ENCODE measurements around the gene SHISA7.
A peak's percentile ranks its signal among the peaks of the same experiment; 100 is the strongest.

Gene SHISA7

DNA sequence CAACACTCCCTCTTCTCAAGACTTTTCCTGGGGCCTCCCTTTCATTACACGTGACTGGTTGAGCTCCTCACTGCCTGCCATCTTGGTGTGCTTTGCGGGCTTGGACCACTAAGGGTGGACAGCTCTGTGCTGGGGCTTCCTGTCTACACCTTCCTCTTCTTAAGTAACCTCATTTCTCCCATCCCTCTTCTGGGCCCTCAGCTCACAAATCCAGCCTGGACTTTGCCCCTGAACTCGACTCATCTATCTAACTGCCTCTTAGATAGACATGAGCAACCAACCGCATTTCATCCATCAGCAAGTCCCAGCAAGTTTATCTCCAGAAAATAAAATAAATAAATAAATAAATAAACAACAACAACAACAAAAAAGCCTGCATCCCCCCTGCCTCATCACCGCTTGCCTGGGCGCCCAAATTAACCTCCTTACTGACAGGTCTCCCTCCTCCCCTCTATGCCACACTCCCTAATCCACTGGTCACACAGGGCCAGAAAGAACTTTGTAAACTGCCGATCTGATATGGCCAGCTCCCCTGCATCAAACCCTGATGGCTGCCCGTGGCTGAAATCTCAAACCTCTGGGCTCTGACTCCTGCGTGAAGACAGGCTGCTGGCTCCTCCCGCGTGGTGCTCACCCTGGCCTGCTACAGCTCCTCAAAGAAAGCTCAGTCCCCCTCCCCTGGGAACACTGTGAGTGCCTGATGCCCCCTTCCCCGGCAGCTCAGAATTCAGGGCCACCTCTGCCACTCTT lies 10.6 kb upstream of the SHISA7 start:
- peaks cover 15% of the 10 kb centered on the region for H3K36me3 ChIP-seq (ENCODE audit: insufficient read depth, low read length)
- H3K27ac ChIP-seq (ENCODE audit: low read depth, low read length, poor library complexity, severe bottlenecking), result no peak overlapping the region
- H3K4me3 ChIP-seq (ENCODE audit: low read depth, low read length, poor library complexity, severe bottlenecking), result no peak overlapping the region
- peak overlapping the region; percentile 68; the same call in 1 of the 2 replicates for H3K4me2 ChIP-seq (ENCODE audit: low read length)
- H3K9me3 ChIP-seq (ENCODE audit: low read length), result no peaks in the 10 kb centered on the region
- H2AFZ ChIP-seq (ENCODE audit: low read length), result no peak overlapping the region
- peaks cover 14% of the 10 kb centered on the region for H3K4me1 ChIP-seq (ENCODE audit: insufficient read depth, low read length, severe bottlenecking)
- no peaks in the 10 kb centered on the region for H3F3A ChIP-seq (ENCODE audit: insufficient read depth, low read length)
- no peak for TF ChIP-seq EZH2 (IDR thresholded peaks at IDR 0.05; ENCODE audit: borderline replicate concordance, low read length)
- TF ChIP-seq, protein P1, sequence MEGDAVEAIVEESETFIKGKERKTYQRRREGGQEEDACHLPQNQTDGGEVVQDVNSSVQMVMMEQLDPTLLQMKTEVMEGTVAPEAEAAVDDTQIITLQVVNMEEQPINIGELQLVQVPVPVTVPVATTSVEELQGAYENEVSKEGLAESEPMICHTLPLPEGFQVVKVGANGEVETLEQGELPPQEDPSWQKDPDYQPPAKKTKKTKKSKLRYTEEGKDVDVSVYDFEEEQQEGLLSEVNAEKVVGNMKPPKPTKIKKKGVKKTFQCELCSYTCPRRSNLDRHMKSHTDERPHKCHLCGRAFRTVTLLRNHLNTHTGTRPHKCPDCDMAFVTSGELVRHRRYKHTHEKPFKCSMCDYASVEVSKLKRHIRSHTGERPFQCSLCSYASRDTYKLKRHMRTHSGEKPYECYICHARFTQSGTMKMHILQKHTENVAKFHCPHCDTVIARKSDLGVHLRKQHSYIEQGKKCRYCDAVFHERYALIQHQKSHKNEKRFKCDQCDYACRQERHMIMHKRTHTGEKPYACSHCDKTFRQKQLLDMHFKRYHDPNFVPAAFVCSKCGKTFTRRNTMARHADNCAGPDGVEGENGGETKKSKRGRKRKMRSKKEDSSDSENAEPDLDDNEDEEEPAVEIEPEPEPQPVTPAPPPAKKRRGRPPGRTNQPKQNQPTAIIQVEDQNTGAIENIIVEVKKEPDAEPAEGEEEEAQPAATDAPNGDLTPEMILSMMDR (IDR thresholded peaks at IDR 0.05; ENCODE audit: low read length), result no peak
- H3K27me3 ChIP-seq (ENCODE audit: insufficient read depth, low read length), result no peaks in the 10 kb centered on the region; the same call in 1 of the 2 replicates
- no peaks in the 10 kb centered on the region for H3K9me2 ChIP-seq (ENCODE audit: low read depth, low read length)
- no peaks in the 10 kb centered on the region for H3K79me2 ChIP-seq (ENCODE audit: insufficient read depth, low read length)
- no peaks in the 10 kb centered on the region for H4K20me1 ChIP-seq (ENCODE audit: insufficient read depth, low read length)
- H3K9ac ChIP-seq (ENCODE audit: low read length), result no peak overlapping the region

DNA sequence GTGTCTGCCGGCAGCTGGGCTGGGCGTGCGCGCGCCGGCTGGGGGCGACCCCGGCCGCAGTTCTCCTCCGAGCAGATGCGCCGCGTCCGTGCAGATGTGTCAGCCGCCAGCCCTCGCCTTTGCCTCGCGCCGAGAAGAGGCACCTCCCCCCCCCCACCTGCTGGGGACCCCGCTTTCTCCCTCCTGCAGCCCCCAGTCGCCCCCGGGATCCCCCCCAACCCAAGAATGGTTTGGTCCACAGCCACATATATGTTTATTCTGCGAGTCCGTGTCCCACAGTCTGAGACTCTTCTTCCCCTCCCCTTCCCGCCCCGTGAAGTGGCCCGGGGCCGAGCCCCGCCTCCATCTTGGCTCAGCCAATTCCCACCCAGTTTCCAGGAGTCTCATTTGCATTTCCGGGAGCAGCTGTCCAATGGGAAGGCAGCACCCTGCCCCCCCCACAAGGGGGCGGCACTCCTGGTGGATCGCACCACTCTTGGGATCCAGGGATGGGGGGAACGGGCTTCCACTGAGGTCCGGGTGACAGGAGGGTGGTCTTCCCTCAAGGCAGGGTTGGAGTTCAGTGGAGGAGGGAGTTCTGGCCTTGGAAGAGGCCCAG lies 9.7 kb upstream of the SHISA7 start:
- H3K27me3 ChIP-seq (ENCODE audit: insufficient read depth, low read length), result no peaks in the 10 kb centered on the region; the same call in 1 of the 2 replicates
- H3K4me2 ChIP-seq (ENCODE audit: low read length), result peak overlapping the region; percentile 68
- H4K20me1 ChIP-seq (ENCODE audit: insufficient read depth, low read length), result no peaks in the 10 kb centered on the region
- H3K9ac ChIP-seq (ENCODE audit: low read length), result peak overlapping the region; percentile 29; the same call in 1 of the 2 replicates
- peak overlapping the region; percentile 57 for H3K4me3 ChIP-seq (ENCODE audit: low read depth, low read length, poor library complexity, severe bottlenecking)
- H3K79me2 ChIP-seq (ENCODE audit: insufficient read depth, low read length), result no peaks in the 10 kb centered on the region
- TF ChIP-seq, protein P1 (IDR thresholded peaks at IDR 0.05; ENCODE audit: low read length), result no peak
- no peak for TF ChIP-seq EZH2 (IDR thresholded peaks at IDR 0.05; ENCODE audit: borderline replicate concordance, low read length)
- no peaks in the 10 kb centered on the region for H3K9me3 ChIP-seq (ENCODE audit: low read length)
- peaks cover 15% of the 10 kb centered on the region for H3K36me3 ChIP-seq (ENCODE audit: insufficient read depth, low read length)
- H3K4me1 ChIP-seq (ENCODE audit: insufficient read depth, low read length, severe bottlenecking), result peaks cover 14% of the 10 kb centered on the region
- no peaks in the 10 kb centered on the region for H3F3A ChIP-seq (ENCODE audit: insufficient read depth, low read length)
- H3K27ac ChIP-seq (ENCODE audit: low read depth, low read length, poor library complexity, severe bottlenecking), result no peak overlapping the region
- H2AFZ ChIP-seq (ENCODE audit: low read length), result no peak overlapping the region
- H3K9me2 ChIP-seq (ENCODE audit: low read depth, low read length), result no peaks in the 10 kb centered on the region

DNA sequence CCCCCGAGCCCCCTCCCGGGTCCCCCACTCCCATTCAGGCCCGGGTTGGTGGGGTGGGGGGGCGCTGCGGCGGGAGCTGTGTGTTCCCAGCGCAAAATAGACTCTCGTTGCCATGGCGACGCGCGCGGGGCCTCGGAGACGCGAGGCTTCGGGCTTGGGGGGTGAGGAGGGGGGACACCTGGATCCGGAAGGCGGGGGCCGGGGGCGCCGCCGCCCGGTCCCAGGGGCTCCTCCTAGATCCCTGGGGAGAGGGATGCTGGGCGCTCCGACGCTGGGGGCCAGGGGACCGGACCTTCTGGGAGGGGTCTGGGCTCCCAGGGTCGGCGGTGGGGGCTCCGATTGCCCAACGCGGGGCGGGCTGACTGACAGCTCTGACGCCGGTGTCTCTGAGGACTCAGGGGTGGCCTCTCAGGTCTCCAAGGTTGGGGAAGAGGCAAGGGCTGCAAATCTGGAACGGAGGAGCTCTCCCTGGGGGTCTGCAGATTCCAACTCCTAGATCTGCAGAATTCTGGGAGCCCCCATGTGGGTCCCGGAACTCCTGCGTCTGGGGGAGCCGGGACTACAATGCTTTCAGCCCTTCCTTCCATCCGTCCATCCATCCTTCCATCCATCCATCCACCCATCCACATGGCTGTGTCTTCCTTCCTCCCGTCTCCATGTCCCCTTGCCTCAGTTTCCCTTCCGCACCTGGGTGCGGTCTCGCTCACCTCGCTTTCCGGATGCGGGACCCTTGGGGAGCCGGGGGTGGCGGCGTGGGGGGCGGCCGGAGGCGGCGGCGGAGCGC lies 9.1 kb upstream of the SHISA7 start:
- Histone ChIP-seq H3K9ac (ENCODE audit: low read length) (peak overlapping the region; percentile 29; the same call in 1 of the 2 replicates), H4K20me1 (ENCODE audit: insufficient read depth, low read length) (no peaks in the 10 kb centered on the region), H3K27me3 (ENCODE audit: insufficient read depth, low read length) (no peaks in the 10 kb centered on the region; the same call in 1 of the 2 replicates), H3K36me3 (ENCODE audit: insufficient read depth, low read length) (peaks cover 15% of the 10 kb centered on the region), H3K4me3 (ENCODE audit: low read depth, low read length, poor library complexity, severe bottlenecking) (peak overlapping the region; percentile 57), H3K9me3 (ENCODE audit: low read length) (no peaks in the 10 kb centered on the region), H3K4me1 (ENCODE audit: insufficient read depth, low read length, severe bottlenecking) (peaks cover 14% of the 10 kb centered on the region), H3K4me2 (ENCODE audit: low read length) (peak overlapping the region; percentile 68), H2AFZ (ENCODE audit: low read length) (no peak overlapping the region), H3F3A (ENCODE audit: insufficient read depth, low read length) (no peaks in the 10 kb centered on the region), H3K9me2 (ENCODE audit: low read depth, low read length) (no peaks in the 10 kb centered on the region), H3K79me2 (ENCODE audit: insufficient read depth, low read length) (no peaks in the 10 kb centered on the region), H3K27ac (ENCODE audit: low read depth, low read length, poor library complexity, severe bottlenecking) (no peak overlapping the region)
- TF ChIP-seq, protein P1 (IDR thresholded peaks at IDR 0.05; ENCODE audit: low read length), result no peak
- no peak for TF ChIP-seq EZH2 (IDR thresholded peaks at IDR 0.05; ENCODE audit: borderline replicate concordance, low read length)

Data from OCI-LY1 (cell line).